Kidney (tissue), 14 donors: Measurements from ENCODE around the gene USP35. TPM values are rescaled to one million over a fixed set of nuclear protein-coding genes. Genes with fewer than 3 reads are reported as not detected.

Experiments used
- DNase-seq, 5 donors: peaks; one replicate each; pipeline ENCODE4 v3.0.0-alpha.2; 2013 to 2020
- FAIRE-seq: peaks from 2 replicates; lab custom pipeline; 2012; peaks lifted over from hg19 to GRCh38; lab: Jason Lieb, UNC
- H3K27ac ChIP-seq, 2 donors: one replicate each; pipeline ENCODE4 v1.7.0; 2013; ENCODE audit warnings: low read depth in 2 of 2, low read length in 2 of 2, inconsistent platforms in 1 of 2
- H3K27me3 ChIP-seq: one replicate; pipeline ENCODE4 v1.7.1; 2013; ENCODE audit warnings: low read length, inconsistent platforms; ENCODE audit not compliant: control insufficient read depth, insufficient read depth
- H3K36me3 ChIP-seq, 3 donors: one replicate each; pipeline versions ENCODE4 v1.7.0 to v1.7.1; 2013; ENCODE audit warnings: low read length in 3 of 3, control low read depth in 1 of 3, inconsistent platforms in 1 of 3; ENCODE audit not compliant: insufficient read depth in 3 of 3, control insufficient read depth in 2 of 3
- H3K4me1 ChIP-seq, 3 donors: one replicate each; pipeline versions ENCODE4 v1.7.0 to v1.7.1; 2013; ENCODE audit warnings: low read length in 3 of 3, inconsistent platforms in 1 of 3, low read depth in 1 of 3; ENCODE audit not compliant: control insufficient read depth in 2 of 3, insufficient read depth in 2 of 3
- H3K4me3 ChIP-seq, 3 donors: one replicate each; pipeline versions ENCODE4 v1.7.0 to v1.8.1; 2013; ENCODE audit warnings: low read length in 3 of 3, control low read depth in 1 of 3, inconsistent platforms in 1 of 3
- H3K9ac ChIP-seq, 3 donors: one replicate each; pipeline versions ENCODE4 v1.7.0 to v1.7.1; 2013; ENCODE audit warnings: low read length in 3 of 3, control low read depth in 1 of 3, inconsistent platforms in 1 of 3
- H3K9me3 ChIP-seq, 3 donors: one replicate each; pipeline versions ENCODE4 v1.7.0 to v1.7.1; 2013; ENCODE audit warnings: low read length in 3 of 3, control low read depth in 1 of 3, inconsistent platforms in 1 of 3; ENCODE audit not compliant: control insufficient read depth in 2 of 3, insufficient read depth in 1 of 3
- intact Hi-C: fragments of 100-400 bp; cut with DNase I; formaldehyde crosslinking; loops from one replicate; pipeline ENCODE4 v1.11.1; 2022
- polyA plus RNA-seq: library from polyadenylated mRNA; stranded (reverse); fragments of 350-450 nt; fragmentation: Illumina TruSeq; extraction: RNeasy Lipid Tissue Mini Kit (QIAGEN cat#74804); gene quantifications from one replicate; pipeline ENCODE4 v1.2.3, GENCODE V29; 2014; ENCODE audit warnings: low read depth, low replicate concordance; ENCODE audit not compliant: insufficient read depth
- total RNA-seq: library from RNA; stranded (reverse); fragmentation: NEBNext Ultra II Directional; extraction: Animal tissue kit (Norgen Biotek cat#: 25700); gene quantifications from one replicate; pipeline ENCODE4 v1.2.1, GENCODE V29; 2021
- TF ChIP-seq, protein P1 (sequence below): IDR thresholded peaks from 3 replicates; pipeline ENCODE4 v1.5.1; 2012; ENCODE audit warnings: mild to moderate bottlenecking, moderate library complexity, borderline replicate concordance; ENCODE audit not compliant: insufficient read depth; ENCODE audit errors: extremely low read depth
- donor health status: control.
- donor health status: control.
- donor health status: control.
- donor health status: control.
- donor health status: control.
- donor health status: DM: yes; HTN: yes; CAD: no.
- donor health status: Normal renal cell carcinoma (clear cell type).

Gene USP35
- total and polyA plus RNA-seq, 2 donors from 2014 or later: 4.0 to 7.7 TPM

DNA sequence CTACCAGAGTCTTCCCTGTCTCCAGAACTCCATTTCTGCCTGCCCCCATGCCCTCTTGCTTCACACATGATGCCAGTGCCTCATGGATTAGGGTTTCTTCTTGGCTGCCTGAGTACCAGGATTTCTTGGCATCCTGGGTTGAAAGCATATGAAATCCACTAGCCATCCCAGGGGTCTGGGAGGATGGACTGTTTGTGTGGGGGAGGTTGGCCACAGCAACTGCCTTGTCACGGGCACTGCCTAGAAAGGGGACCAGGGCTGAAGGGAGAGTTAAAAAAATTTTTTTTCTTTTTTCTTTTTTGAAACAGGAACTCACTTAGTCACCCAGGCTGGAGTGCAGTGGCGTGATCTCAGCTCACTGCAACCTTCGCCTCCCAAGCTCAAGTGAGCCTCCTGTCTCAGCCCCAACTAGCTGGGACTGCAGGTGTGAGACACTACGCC lies 4.2 kb downstream of the USP35 start:
- Histone ChIP-seq H3K9me3 (no peaks in the 10 kb centered on the region), H3K27ac (no peak overlapping the region), H3K9ac (no peak overlapping the region), H3K27me3 (no peaks in the 10 kb centered on the region), H3K36me3 (no peaks in the 10 kb centered on the region), H3K4me1 (peaks cover 0 to 21% (median 14%) of the 10 kb centered on the region in 3 donors), H3K4me3 (no peak overlapping the region)
- no peak for FAIRE-seq
- TF ChIP-seq, protein P1, sequence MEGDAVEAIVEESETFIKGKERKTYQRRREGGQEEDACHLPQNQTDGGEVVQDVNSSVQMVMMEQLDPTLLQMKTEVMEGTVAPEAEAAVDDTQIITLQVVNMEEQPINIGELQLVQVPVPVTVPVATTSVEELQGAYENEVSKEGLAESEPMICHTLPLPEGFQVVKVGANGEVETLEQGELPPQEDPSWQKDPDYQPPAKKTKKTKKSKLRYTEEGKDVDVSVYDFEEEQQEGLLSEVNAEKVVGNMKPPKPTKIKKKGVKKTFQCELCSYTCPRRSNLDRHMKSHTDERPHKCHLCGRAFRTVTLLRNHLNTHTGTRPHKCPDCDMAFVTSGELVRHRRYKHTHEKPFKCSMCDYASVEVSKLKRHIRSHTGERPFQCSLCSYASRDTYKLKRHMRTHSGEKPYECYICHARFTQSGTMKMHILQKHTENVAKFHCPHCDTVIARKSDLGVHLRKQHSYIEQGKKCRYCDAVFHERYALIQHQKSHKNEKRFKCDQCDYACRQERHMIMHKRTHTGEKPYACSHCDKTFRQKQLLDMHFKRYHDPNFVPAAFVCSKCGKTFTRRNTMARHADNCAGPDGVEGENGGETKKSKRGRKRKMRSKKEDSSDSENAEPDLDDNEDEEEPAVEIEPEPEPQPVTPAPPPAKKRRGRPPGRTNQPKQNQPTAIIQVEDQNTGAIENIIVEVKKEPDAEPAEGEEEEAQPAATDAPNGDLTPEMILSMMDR: no peak
- DNase-seq: no peak
- intact Hi-C loops: no loop called here

DNA sequence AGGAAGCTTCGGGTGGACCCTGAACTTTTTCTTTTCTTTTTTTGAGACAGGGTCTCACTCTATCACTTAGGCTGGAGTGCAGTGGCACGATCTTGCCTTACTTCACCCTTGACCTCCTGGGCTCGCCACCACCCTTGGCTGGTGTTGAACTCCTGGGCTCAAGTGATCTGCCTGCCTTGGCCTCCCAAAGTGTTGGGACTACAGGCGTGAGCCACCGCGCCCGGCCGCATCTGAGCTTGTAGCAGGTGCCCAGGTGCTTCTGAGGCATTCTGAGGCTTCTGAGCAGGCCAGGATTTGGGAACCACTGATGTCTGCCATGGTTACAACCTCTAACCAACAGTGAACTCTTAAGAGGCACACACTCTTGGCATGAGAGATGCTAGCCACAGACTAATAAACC lies 5.1 kb downstream of the USP35 start:
- Histone ChIP-seq H3K4me3 (no peak overlapping the region), H3K9me3 (no peaks in the 10 kb centered on the region), H3K9ac (no peak overlapping the region), H3K4me1 (peaks cover 0 to 21% (median 14%) of the 10 kb centered on the region in 3 donors), H3K36me3 (peaks cover 0 to 2% (median 0%) of the 10 kb centered on the region in 3 donors), H3K27me3 (no peaks in the 10 kb centered on the region), H3K27ac (no peak overlapping the region)
- DNase-seq: no peak
- FAIRE-seq: no peak
- TF ChIP-seq, protein P1: no peak
- intact Hi-C loops: no loop called here

- H3K27me3 ChIP-seq: no peaks in the 10 kb centered on the region
- no peak overlapping the region for H3K4me3 ChIP-seq
- H3K9ac ChIP-seq: no peak overlapping the region
- FAIRE-seq: no peak
- intact Hi-C loops: no loop called here
- H3K4me1 ChIP-seq: peaks cover 0 to 17% (median 14%) of the 10 kb centered on the region in 3 donors
- peaks cover 0 to 7% (median 0%) of the 10 kb centered on the region in 3 donors for H3K36me3 ChIP-seq
- TF ChIP-seq, protein P1: no peak
- H3K27ac ChIP-seq: no peak overlapping the region
- no peak for DNase-seq
- H3K9me3 ChIP-seq: no peaks in the 10 kb centered on the region
These were observed 5.8 kb downstream of the USP35 start for GRCh38 chr11:78194490-78194889.
